GM23338 (cell line): Measurements from ENCODE around the gene COX7A2. TPM values are rescaled to one million over a fixed set of nuclear protein-coding genes. Genes with fewer than 3 reads are reported as not detected.

ENCODE experiments used
- ATAC-seq: fragments of 200-7000 bp; cut with Tn5 transposase; 3 replicates; pipeline ENCODE4 v1.9.1; 2020
- DNase-seq: peaks from one replicate; pipeline ENCODE4 v3.0.0-alpha.2; 2015; ENCODE audit warnings: low spot score
- H2AFZ ChIP-seq: fragments of 200-600 bp; sonication (generic); 2 replicates; pipeline ENCODE4 v1.8.0; 2016; ENCODE audit warnings: antibody characterized with exemption, mild to moderate bottlenecking, moderate library complexity
- H3F3A ChIP-seq: fragments of 200-600 bp; sonication (generic); replicated peaks from 2 replicates; pipeline ENCODE4 v1.8.0; 2017; ENCODE audit warnings: antibody characterized with exemption, mixed run types, low read depth
- H3K27ac ChIP-seq: fragments of 200-600 bp; sonication (generic); 2 replicates; pipeline ENCODE4 v1.6.1; 2016; ENCODE audit warnings: low read depth
- H3K27me3 ChIP-seq: fragments of 200-600 bp; sonication (generic); 2 replicates; pipeline ENCODE4 v1.8.0; 2016; ENCODE audit warnings: mild to moderate bottlenecking, mixed run types, moderate library complexity; ENCODE audit not compliant: insufficient read depth
- H3K36me3 ChIP-seq: fragments of 200-600 bp; sonication (generic); 2 replicates; pipeline ENCODE4 v1.8.0; 2016; ENCODE audit warnings: mild to moderate bottlenecking; ENCODE audit not compliant: insufficient read depth
- H3K4me1 ChIP-seq: fragments of 200-600 bp; sonication (generic); 2 replicates; pipeline ENCODE4 v1.8.0; 2016; ENCODE audit warnings: mild to moderate bottlenecking, moderate library complexity; ENCODE audit not compliant: insufficient read depth
- H3K4me2 ChIP-seq: fragments of 200-600 bp; sonication (generic); 2 replicates; pipeline ENCODE4 v1.7.1; 2017; ENCODE audit warnings: mixed run types
- H3K4me3 ChIP-seq: fragments of 200-600 bp; sonication (generic); 2 replicates; pipeline ENCODE4 v1.6.1; 2016; ENCODE audit warnings: mixed run types
- H3K79me2 ChIP-seq: fragments of 200-600 bp; sonication (generic); replicated peaks from 2 replicates; pipeline ENCODE4 v1.8.0; 2017; ENCODE audit warnings: mild to moderate bottlenecking; ENCODE audit not compliant: insufficient read depth
- H3K9me2 ChIP-seq: fragments of 200-600 bp; sonication (generic); 2 replicates; pipeline ENCODE4 v1.8.0; 2017; ENCODE audit not compliant: insufficient read depth
- H4K20me1 ChIP-seq: fragments of 200-600 bp; sonication (generic); replicated peaks from 2 replicates; pipeline ENCODE4 v1.8.0; 2017; ENCODE audit warnings: mild to moderate bottlenecking; ENCODE audit not compliant: insufficient read depth
- H3K27ac Mint-ChIP-seq: 2 replicates; pipeline ENCODE4 v1.8.0; 2020; ENCODE audit warnings: inconsistent platforms, mild to moderate bottlenecking, moderate library complexity, mixed read lengths
- H3K27me3 Mint-ChIP-seq: 3 replicates; pipeline ENCODE4 v1.8.0; 2022; ENCODE audit warnings: low read depth, mild to moderate bottlenecking, moderate library complexity, mixed read lengths, inconsistent platforms; ENCODE audit not compliant: insufficient read depth, poor library complexity
- H3K36me3 Mint-ChIP-seq: 3 replicates; pipeline ENCODE4 v1.8.0; 2021; ENCODE audit warnings: low read depth, mild to moderate bottlenecking, inconsistent platforms, moderate library complexity, mixed read lengths
- H3K4me1 Mint-ChIP-seq: 3 replicates; pipeline ENCODE4 v1.8.0; 2020; ENCODE audit warnings: mild to moderate bottlenecking, inconsistent platforms, mixed read lengths
- H3K4me3 Mint-ChIP-seq: 3 replicates; pipeline ENCODE4 v1.8.0; 2021; ENCODE audit warnings: moderate library complexity, mild to moderate bottlenecking, inconsistent platforms, mixed read lengths
- H3K9me3 Mint-ChIP-seq: 3 replicates; pipeline ENCODE4 v1.8.0; 2020; ENCODE audit warnings: moderate library complexity, mild to moderate bottlenecking, inconsistent platforms, mixed read lengths
- CREB1 ChIP-seq: fragments of 250-450 bp; sonication (Bioruptor Pico); IDR thresholded peaks from 2 replicates; pipeline ENCODE4 v1.5.0; 2020; ENCODE audit warnings: low read depth, mild to moderate bottlenecking, moderate library complexity
- EZH2 ChIP-seq: fragments of 200-600 bp; sonication (generic); IDR thresholded peaks from one replicate; pipeline ENCODE4 v1.8.0; 2017; ENCODE audit warnings: antibody characterized with exemption, mild to moderate bottlenecking, low read depth; ENCODE audit not compliant: unreplicated experiment
- EZH2phosphoT487 ChIP-seq: fragments of 200-600 bp; sonication (generic); IDR thresholded peaks from one replicate; pipeline ENCODE4 v1.8.1; 2018; ENCODE audit warnings: antibody characterized with exemption; ENCODE audit not compliant: unreplicated experiment
- JUNB ChIP-seq: IDR thresholded peaks from one replicate; pipeline ENCODE4 v1.6.1; 2016; ENCODE audit warnings: antibody characterized with exemption; ENCODE audit not compliant: unreplicated experiment
- NANOG ChIP-seq: IDR thresholded peaks from 2 replicates; pipeline ENCODE4 v1.6.1; 2016; ENCODE audit warnings: antibody characterized with exemption, borderline replicate concordance
- STAT1 ChIP-seq: IDR thresholded peaks from one replicate; pipeline ENCODE4 v1.6.1; 2016; ENCODE audit warnings: antibody characterized with exemption; ENCODE audit not compliant: unreplicated experiment
- ZNF114 ChIP-seq: fragments of 250-450 bp; sonication (Bioruptor Pico); IDR thresholded peaks from 2 replicates; pipeline ENCODE4 v1.5.0; 2020; ENCODE audit warnings: mild to moderate bottlenecking, moderate library complexity
- polyA plus RNA-seq: library from polyadenylated mRNA; unstranded; fragments of >200 nt; fragmentation: Nextera tagmentation; extraction: Ambion mirVana; gene quantifications from 2 replicates; pipeline ENCODE4 v1.2.1, GENCODE V29; 2016
- total RNA-seq: library from RNA; depleted of rRNA; stranded (reverse); fragments of >200 nt; shearing (Covaris generic); gene quantifications from 2 replicates; pipeline ENCODE4 v1.2.3, GENCODE V29; 2014
- TF ChIP-seq, protein P1 (sequence below): IDR thresholded peaks from one replicate; pipeline ENCODE4 v1.6.1; 2018; ENCODE audit warnings: antibody characterized with exemption; ENCODE audit not compliant: unreplicated experiment
- TF ChIP-seq, protein P2 (sequence below): IDR thresholded peaks from 2 replicates; pipeline ENCODE4 v1.6.1; 2016; ENCODE audit warnings: antibody characterized with exemption
- TF ChIP-seq, protein P3 (sequence below): fragments of 250-450 bp; sonication (Bioruptor Pico); IDR thresholded peaks from 2 replicates; pipeline ENCODE4 v1.5.0; 2020; ENCODE audit warnings: mild to moderate bottlenecking, moderate library complexity

Gene COX7A2
- total and polyA plus RNA-seq, 2 experiments from 2014 or later = 93.7 to 963 TPM

DNA sequence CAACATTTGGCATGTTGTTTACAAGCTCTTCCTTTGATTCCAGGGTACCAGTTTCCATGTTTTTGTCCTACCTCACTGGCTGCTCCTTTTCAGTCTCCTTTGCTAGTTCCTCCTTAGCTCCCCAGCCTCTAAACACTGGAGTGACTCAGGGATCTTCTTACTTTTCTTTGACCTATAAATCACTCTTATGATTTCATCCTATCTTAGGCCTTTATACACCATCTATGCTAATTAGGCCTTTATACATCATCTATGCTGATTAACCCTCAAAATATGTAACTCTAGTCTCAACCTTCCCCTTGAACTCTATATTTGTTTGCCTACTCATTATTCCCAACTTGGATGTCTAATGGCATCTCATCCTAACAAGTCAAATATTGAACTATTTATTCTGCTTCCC, 31.5 kb upstream of the COX7A2 start:
- H3K9me3 Mint-ChIP-seq = peaks cover 22% of the 10 kb centered on the region
- no peak overlapping the region for H3K27ac Mint-ChIP-seq
- H2AFZ ChIP-seq = no peak overlapping the region
- H3K27me3 ChIP-seq = no peaks in the 10 kb centered on the region
- no peaks in the 10 kb centered on the region for H4K20me1 ChIP-seq
- no peak for ATAC-seq
- H3K9me2 ChIP-seq = 0 out of 2 replicates have a peak, but pooled peaks cover 6% of the 10 kb centered on the region
- TF ChIP-seq JUNB (no peak), CREB1 (no peak), NANOG (no peak), EZH2 (no peak), ZNF114 (CRISPR knock-in tag) (no peak), EZH2phosphoT487 (no peak), STAT1 (no peak)
- TF ChIP-seq, protein P1, sequence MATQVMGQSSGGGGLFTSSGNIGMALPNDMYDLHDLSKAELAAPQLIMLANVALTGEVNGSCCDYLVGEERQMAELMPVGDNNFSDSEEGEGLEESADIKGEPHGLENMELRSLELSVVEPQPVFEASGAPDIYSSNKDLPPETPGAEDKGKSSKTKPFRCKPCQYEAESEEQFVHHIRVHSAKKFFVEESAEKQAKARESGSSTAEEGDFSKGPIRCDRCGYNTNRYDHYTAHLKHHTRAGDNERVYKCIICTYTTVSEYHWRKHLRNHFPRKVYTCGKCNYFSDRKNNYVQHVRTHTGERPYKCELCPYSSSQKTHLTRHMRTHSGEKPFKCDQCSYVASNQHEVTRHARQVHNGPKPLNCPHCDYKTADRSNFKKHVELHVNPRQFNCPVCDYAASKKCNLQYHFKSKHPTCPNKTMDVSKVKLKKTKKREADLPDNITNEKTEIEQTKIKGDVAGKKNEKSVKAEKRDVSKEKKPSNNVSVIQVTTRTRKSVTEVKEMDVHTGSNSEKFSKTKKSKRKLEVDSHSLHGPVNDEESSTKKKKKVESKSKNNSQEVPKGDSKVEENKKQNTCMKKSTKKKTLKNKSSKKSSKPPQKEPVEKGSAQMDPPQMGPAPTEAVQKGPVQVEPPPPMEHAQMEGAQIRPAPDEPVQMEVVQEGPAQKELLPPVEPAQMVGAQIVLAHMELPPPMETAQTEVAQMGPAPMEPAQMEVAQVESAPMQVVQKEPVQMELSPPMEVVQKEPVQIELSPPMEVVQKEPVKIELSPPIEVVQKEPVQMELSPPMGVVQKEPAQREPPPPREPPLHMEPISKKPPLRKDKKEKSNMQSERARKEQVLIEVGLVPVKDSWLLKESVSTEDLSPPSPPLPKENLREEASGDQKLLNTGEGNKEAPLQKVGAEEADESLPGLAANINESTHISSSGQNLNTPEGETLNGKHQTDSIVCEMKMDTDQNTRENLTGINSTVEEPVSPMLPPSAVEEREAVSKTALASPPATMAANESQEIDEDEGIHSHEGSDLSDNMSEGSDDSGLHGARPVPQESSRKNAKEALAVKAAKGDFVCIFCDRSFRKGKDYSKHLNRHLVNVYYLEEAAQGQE = no peak
- TF ChIP-seq, protein P2, sequence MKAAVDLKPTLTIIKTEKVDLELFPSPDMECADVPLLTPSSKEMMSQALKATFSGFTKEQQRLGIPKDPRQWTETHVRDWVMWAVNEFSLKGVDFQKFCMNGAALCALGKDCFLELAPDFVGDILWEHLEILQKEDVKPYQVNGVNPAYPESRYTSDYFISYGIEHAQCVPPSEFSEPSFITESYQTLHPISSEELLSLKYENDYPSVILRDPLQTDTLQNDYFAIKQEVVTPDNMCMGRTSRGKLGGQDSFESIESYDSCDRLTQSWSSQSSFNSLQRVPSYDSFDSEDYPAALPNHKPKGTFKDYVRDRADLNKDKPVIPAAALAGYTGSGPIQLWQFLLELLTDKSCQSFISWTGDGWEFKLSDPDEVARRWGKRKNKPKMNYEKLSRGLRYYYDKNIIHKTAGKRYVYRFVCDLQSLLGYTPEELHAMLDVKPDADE = no peak
- TF ChIP-seq, protein P3, sequence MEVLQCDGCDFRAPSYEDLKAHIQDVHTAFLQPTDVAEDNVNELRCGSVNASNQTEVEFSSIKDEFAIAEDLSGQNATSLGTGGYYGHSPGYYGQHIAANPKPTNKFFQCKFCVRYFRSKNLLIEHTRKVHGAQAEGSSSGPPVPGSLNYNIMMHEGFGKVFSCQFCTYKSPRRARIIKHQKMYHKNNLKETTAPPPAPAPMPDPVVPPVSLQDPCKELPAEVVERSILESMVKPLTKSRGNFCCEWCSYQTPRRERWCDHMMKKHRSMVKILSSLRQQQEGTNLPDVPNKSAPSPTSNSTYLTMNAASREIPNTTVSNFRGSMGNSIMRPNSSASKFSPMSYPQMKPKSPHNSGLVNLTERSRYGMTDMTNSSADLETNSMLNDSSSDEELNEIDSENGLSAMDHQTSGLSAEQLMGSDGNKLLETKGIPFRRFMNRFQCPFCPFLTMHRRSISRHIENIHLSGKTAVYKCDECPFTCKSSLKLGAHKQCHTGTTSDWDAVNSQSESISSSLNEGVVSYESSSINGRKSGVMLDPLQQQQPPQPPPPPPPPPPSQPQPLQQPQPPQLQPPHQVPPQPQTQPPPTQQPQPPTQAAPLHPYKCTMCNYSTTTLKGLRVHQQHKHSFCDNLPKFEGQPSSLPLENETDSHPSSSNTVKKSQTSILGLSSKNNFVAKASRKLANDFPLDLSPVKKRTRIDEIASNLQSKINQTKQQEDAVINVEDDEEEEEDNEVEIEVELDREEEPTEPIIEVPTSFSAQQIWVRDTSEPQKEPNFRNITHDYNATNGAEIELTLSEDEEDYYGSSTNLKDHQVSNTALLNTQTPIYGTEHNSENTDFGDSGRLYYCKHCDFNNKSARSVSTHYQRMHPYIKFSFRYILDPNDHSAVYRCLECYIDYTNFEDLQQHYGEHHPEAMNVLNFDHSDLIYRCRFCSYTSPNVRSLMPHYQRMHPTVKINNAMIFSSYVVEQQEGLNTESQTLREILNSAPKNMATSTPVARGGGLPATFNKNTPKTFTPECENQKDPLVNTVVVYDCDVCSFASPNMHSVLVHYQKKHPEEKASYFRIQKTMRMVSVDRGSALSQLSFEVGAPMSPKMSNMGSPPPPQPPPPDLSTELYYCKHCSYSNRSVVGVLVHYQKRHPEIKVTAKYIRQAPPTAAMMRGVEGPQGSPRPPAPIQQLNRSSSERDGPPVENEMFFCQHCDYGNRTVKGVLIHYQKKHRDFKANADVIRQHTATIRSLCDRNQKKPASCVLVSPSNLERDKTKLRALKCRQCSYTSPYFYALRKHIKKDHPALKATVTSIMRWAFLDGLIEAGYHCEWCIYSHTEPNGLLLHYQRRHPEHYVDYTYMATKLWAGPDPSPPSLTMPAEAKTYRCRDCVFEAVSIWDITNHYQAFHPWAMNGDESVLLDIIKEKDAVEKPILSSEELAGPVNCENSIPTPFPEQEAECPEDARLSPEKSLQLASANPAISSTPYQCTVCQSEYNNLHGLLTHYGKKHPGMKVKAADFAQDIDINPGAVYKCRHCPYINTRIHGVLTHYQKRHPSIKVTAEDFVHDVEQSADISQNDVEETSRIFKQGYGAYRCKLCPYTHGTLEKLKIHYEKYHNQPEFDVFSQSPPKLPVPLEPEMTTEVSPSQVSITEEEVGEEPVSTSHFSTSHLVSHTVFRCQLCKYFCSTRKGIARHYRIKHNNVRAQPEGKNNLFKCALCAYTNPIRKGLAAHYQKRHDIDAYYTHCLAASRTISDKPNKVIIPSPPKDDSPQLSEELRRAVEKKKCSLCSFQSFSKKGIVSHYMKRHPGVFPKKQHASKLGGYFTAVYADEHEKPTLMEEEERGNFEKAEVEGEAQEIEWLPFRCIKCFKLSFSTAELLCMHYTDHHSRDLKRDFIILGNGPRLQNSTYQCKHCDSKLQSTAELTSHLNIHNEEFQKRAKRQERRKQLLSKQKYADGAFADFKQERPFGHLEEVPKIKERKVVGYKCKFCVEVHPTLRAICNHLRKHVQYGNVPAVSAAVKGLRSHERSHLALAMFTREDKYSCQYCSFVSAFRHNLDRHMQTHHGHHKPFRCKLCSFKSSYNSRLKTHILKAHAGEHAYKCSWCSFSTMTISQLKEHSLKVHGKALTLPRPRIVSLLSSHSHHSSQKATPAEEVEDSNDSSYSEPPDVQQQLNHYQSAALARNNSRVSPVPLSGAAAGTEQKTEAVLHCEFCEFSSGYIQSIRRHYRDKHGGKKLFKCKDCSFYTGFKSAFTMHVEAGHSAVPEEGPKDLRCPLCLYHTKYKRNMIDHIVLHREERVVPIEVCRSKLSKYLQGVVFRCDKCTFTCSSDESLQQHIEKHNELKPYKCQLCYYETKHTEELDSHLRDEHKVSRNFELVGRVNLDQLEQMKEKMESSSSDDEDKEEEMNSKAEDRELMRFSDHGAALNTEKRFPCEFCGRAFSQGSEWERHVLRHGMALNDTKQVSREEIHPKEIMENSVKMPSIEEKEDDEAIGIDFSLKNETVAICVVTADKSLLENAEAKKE (CRISPR knock-in tag) = no peak
- peak overlapping the region; percentile 57; the same call in 1 of the 2 replicates for H3K4me2 ChIP-seq
- no peaks in the 10 kb centered on the region for H3K36me3 ChIP-seq
- no peaks in the 10 kb centered on the region for H3K27me3 Mint-ChIP-seq
- no peak overlapping the region for H3K4me3 Mint-ChIP-seq
- H3K79me2 ChIP-seq = peaks cover 98% of the 10 kb centered on the region
- peaks cover 48% of the 10 kb centered on the region for H3K4me1 Mint-ChIP-seq
- H3K36me3 Mint-ChIP-seq = peaks cover 56% of the 10 kb centered on the region
- peaks cover 53% of the 10 kb centered on the region for H3K4me1 ChIP-seq
- H3F3A ChIP-seq = no peaks in the 10 kb centered on the region
- H3K27ac ChIP-seq = 0 out of 2 replicates have a peak overlapping the region, but pooled peaks have one; percentile 52
- 0 out of 2 replicates have a peak overlapping the region, but pooled peaks have one; percentile 14 for H3K4me3 ChIP-seq
- no peak for DNase-seq
